H9 (cell line): Measurements from ENCODE around the gene CPSF4L. TPM values are rescaled to one million over a fixed set of nuclear protein-coding genes. Genes with fewer than 3 reads are reported as not detected.

ENCODE experiments used
- DNase-seq: peaks from one replicate; pipeline ENCODE4 v3.0.0-alpha.2; 2017
- H2AFZ ChIP-seq: one replicate; pipeline ENCODE4 v1.6.1; 2013; ENCODE audit warnings: mild to moderate bottlenecking, low read length, control low read depth, moderate library complexity
- H2AK5ac ChIP-seq: 2 replicates; pipeline ENCODE4 v1.6.1; 2013; ENCODE audit warnings: low read length, control low read depth, mixed read lengths; ENCODE audit not compliant: insufficient read length
- H2BK120ac ChIP-seq: one replicate; pipeline ENCODE4 v1.6.1; 2013; ENCODE audit warnings: low read depth, mild to moderate bottlenecking, low read length, control low read depth, inconsistent platforms; ENCODE audit not compliant: poor library complexity, severe bottlenecking
- H2BK12ac ChIP-seq: 2 replicates; pipeline ENCODE4 v1.6.1; 2013; ENCODE audit warnings: low read length, control low read depth, mixed read lengths, low read depth; ENCODE audit not compliant: insufficient read length
- H2BK15ac ChIP-seq: 2 replicates; pipeline ENCODE4 v1.6.1; 2013; ENCODE audit warnings: low read depth, low read length, control low read depth
- H2BK20ac ChIP-seq: one replicate; pipeline ENCODE4 v1.6.1; 2013; ENCODE audit warnings: low read depth, mild to moderate bottlenecking, low read length, control low read depth, inconsistent platforms; ENCODE audit not compliant: poor library complexity, severe bottlenecking
- H2BK5ac ChIP-seq: 2 replicates; pipeline ENCODE4 v1.6.1; 2013; ENCODE audit warnings: low read length, control low read depth, mixed read lengths; ENCODE audit not compliant: insufficient read length
- H3K14ac ChIP-seq: 2 replicates; pipeline ENCODE4 v1.6.1; 2013; ENCODE audit warnings: low read length, control low read depth; ENCODE audit not compliant: insufficient read depth
- H3K18ac ChIP-seq: 2 replicates; pipeline ENCODE4 v1.6.1; 2013; ENCODE audit warnings: low read depth, mild to moderate bottlenecking, mixed read lengths, low read length, control low read depth; ENCODE audit not compliant: insufficient read length
- H3K23ac ChIP-seq: 2 replicates; pipeline ENCODE4 v1.6.1; 2013; ENCODE audit warnings: low read length, control low read depth, mixed read lengths, low read depth; ENCODE audit not compliant: insufficient read length
- H3K23me2 ChIP-seq: 2 replicates; pipeline ENCODE4 v1.6.1; 2013; ENCODE audit warnings: low read depth, mild to moderate bottlenecking, mixed read lengths, low read length, control low read depth; ENCODE audit not compliant: insufficient read length, poor library complexity, severe bottlenecking
- H3K27ac ChIP-seq: 2 replicates; pipeline ENCODE4 v1.5.1; 2013; ENCODE audit warnings: low read length, control low read depth, mixed read lengths, low read depth; ENCODE audit not compliant: insufficient read length
- H3K27me3 ChIP-seq: 2 replicates; pipeline ENCODE4 v1.6.1; 2013; ENCODE audit warnings: low read length, control low read depth, inconsistent platforms; ENCODE audit not compliant: insufficient read depth
- H3K4ac ChIP-seq: 2 replicates; pipeline ENCODE4 v1.6.1; 2013; ENCODE audit warnings: low read depth, mild to moderate bottlenecking, control low read depth, inconsistent platforms, low read length, moderate library complexity
- H3K4me1 ChIP-seq: 2 replicates; pipeline ENCODE4 v1.6.1; 2013; ENCODE audit warnings: low read length, control low read depth, inconsistent platforms; ENCODE audit not compliant: insufficient read depth
- H3K4me2 ChIP-seq: 2 replicates; pipeline ENCODE4 v1.6.1; 2013; ENCODE audit warnings: low read length, control low read depth, mixed read lengths; ENCODE audit not compliant: insufficient read length, insufficient read depth
- H3K56ac ChIP-seq: 2 replicates; pipeline ENCODE4 v1.6.1; 2013; ENCODE audit warnings: low read depth, mild to moderate bottlenecking, mixed read lengths, low read length, control low read depth; ENCODE audit not compliant: insufficient read length
- H3K79me1 ChIP-seq: 2 replicates; pipeline ENCODE4 v1.6.1; 2013; ENCODE audit warnings: low read depth, mild to moderate bottlenecking, moderate library complexity, low read length, control low read depth, inconsistent platforms; ENCODE audit not compliant: insufficient read depth, poor library complexity, severe bottlenecking
- H3K79me2 ChIP-seq: 2 replicates; pipeline ENCODE4 v1.6.1; 2013; ENCODE audit warnings: low read length, control low read depth, inconsistent platforms; ENCODE audit not compliant: insufficient read depth
- H3K9ac ChIP-seq: 2 replicates; pipeline ENCODE4 v1.6.1; 2013; ENCODE audit warnings: low read length, control low read depth, mixed read lengths; ENCODE audit not compliant: insufficient read length; ENCODE audit errors: extremely low read depth
- H3K9me3 ChIP-seq: one replicate; pipeline ENCODE4 v1.6.1; 2013; ENCODE audit warnings: low read depth, low read length, inconsistent platforms; ENCODE audit not compliant: control insufficient read depth
- H3T11ph ChIP-seq: one replicate; pipeline ENCODE4 v1.6.1; 2013; ENCODE audit warnings: mild to moderate bottlenecking, low read length, control low read depth, inconsistent platforms
- H4K20me1 ChIP-seq: one replicate; pipeline ENCODE4 v1.6.1; 2013; ENCODE audit not compliant: control insufficient read depth, insufficient read length, insufficient read depth
- H4K5ac ChIP-seq: 2 replicates; pipeline ENCODE4 v1.6.1; 2013; ENCODE audit warnings: low read depth, mild to moderate bottlenecking, mixed read lengths, low read length, control low read depth; ENCODE audit not compliant: insufficient read length
- H4K8ac ChIP-seq: replicated peaks from 2 replicates; pipeline ENCODE4 v1.6.1; 2013; ENCODE audit warnings: low read length, control low read depth, mixed read lengths, low read depth; ENCODE audit not compliant: insufficient read length
- H4K91ac ChIP-seq: 2 replicates; pipeline ENCODE4 v1.6.1; 2013; ENCODE audit warnings: low read depth, mild to moderate bottlenecking, moderate library complexity, mixed read lengths, low read length, control low read depth; ENCODE audit not compliant: insufficient read length
- H3K27ac Mint-ChIP-seq, 3 experiments: 2 replicates in 2 of 3; 3 replicates in 1 of 3; pipeline ENCODE4 v1.8.0; 2020 to 2021; ENCODE audit warnings: mixed read lengths in 3 of 3, mild to moderate bottlenecking in 1 of 3, moderate library complexity in 1 of 3
- H3K27me3 Mint-ChIP-seq: 2 replicates; pipeline ENCODE4 v1.8.0; 2021; ENCODE audit warnings: low read depth, mild to moderate bottlenecking, moderate library complexity, mixed read lengths
- H3K36me3 Mint-ChIP-seq, 3 experiments: 2 replicates in 2 of 3; 3 replicates in 1 of 3; pipeline ENCODE4 v1.8.0; 2020 to 2021; ENCODE audit warnings: low read depth in 3 of 3, mixed read lengths in 3 of 3; ENCODE audit not compliant: insufficient read depth in 1 of 3
- H3K4me1 Mint-ChIP-seq, 2 experiments: 2 replicates each; pipeline ENCODE4 v1.8.0; 2020; ENCODE audit warnings: mixed read lengths in 2 of 2
- H3K4me3 Mint-ChIP-seq, 2 experiments: 2 replicates in 1 of 2; 3 replicates in 1 of 2; pipeline ENCODE4 v1.8.0; 2020 to 2021; ENCODE audit warnings: mild to moderate bottlenecking in 2 of 2, mixed read lengths in 2 of 2, moderate library complexity in 1 of 2
- H3K9me3 Mint-ChIP-seq, 2 experiments: 2 replicates in 1 of 2; 3 replicates in 1 of 2; pipeline ENCODE4 v1.8.0; 2020; ENCODE audit warnings: mild to moderate bottlenecking in 2 of 2, mixed read lengths in 2 of 2, moderate library complexity in 1 of 2
- WGBS: extraction: QIAGEN DNeasy Blood & Tissue Kit; methylation state at CpG from one replicate; pipeline ENCODE4 v1.1.7; 2013; ENCODE audit warnings: missing lambda C conversion rate, low lambda C conversion rate, mixed read lengths; ENCODE audit not compliant: insufficient read length; ENCODE audit errors: extremely low coverage; 5-methylcytosine and 5-hydroxymethylcytosine counted together
- total RNA-seq: library from RNA; stranded (reverse); gene quantifications from 2 replicates; pipeline ENCODE4 v1.2.1, GENCODE V29; 2021
- TF ChIP-seq, protein P1 (sequence below): fragments of 200-600 bp; sonication (generic); conservative IDR thresholded peaks from 3 replicates; pipeline ENCODE4 v1.8.0; 2021; ENCODE audit warnings: antibody characterized with exemption, mild to moderate bottlenecking

Gene CPSF4L
- total RNA-seq, 1 experiment from 2014 or later, result not detected

- no peaks in the 10 kb centered on the region for H3K9me3 ChIP-seq
- H2BK120ac ChIP-seq, result no peak overlapping the region
- Mint-ChIP-seq H3K27ac (peak overlapping the region in 1 of 3 experiments; percentile 76; a peak in 1 of 7 replicates), H3K9me3 (no peaks in the 10 kb centered on the region), H3K27me3 (no peaks in the 10 kb centered on the region), H3K36me3 (peaks cover 0 to 4% (median 0%) of the 10 kb centered on the region in 3 experiments; a peak in 3 of 7 replicates), H3K4me3 (no peak overlapping the region; a peak in 1 of 5 replicates), H3K4me1 (peaks cover 38 to 42% of the 10 kb centered on the region in 2 experiments)
- H2BK12ac ChIP-seq, result no peak overlapping the region
- H3K27me3 ChIP-seq, result no peaks in the 10 kb centered on the region
- H3K14ac ChIP-seq, result no peak overlapping the region
- TF ChIP-seq, protein P1, sequence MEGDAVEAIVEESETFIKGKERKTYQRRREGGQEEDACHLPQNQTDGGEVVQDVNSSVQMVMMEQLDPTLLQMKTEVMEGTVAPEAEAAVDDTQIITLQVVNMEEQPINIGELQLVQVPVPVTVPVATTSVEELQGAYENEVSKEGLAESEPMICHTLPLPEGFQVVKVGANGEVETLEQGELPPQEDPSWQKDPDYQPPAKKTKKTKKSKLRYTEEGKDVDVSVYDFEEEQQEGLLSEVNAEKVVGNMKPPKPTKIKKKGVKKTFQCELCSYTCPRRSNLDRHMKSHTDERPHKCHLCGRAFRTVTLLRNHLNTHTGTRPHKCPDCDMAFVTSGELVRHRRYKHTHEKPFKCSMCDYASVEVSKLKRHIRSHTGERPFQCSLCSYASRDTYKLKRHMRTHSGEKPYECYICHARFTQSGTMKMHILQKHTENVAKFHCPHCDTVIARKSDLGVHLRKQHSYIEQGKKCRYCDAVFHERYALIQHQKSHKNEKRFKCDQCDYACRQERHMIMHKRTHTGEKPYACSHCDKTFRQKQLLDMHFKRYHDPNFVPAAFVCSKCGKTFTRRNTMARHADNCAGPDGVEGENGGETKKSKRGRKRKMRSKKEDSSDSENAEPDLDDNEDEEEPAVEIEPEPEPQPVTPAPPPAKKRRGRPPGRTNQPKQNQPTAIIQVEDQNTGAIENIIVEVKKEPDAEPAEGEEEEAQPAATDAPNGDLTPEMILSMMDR, result no peak
- H3T11ph ChIP-seq, result no peak overlapping the region
- no peak overlapping the region for H2AFZ ChIP-seq
- no peak overlapping the region for H3K27ac ChIP-seq
- H3K23me2 ChIP-seq, result peaks cover 6% of the 10 kb centered on the region
- no peaks in the 10 kb centered on the region for H3K79me2 ChIP-seq
- no peak overlapping the region for H3K4ac ChIP-seq
- no peak overlapping the region for H3K18ac ChIP-seq
- no peak overlapping the region for H2AK5ac ChIP-seq
- H3K4me2 ChIP-seq, result no peak overlapping the region
- no peak overlapping the region for H4K8ac ChIP-seq
- H3K9ac ChIP-seq, result no peak overlapping the region
- WGBS, result no CpG with 5 or more reads among the region's 11 CpGs
- no peak for DNase-seq
- H4K5ac ChIP-seq, result no peak overlapping the region
- H3K23ac ChIP-seq, result no peak overlapping the region
- H3K56ac ChIP-seq, result no peak overlapping the region
- peaks cover 6% of the 10 kb centered on the region; the same call in 1 of the 2 replicates for H3K4me1 ChIP-seq
- no peak overlapping the region for H2BK20ac ChIP-seq
- H2BK15ac ChIP-seq, result no peak overlapping the region; the same call in 1 of the 2 replicates
- H2BK5ac ChIP-seq, result no peak overlapping the region
- no peak overlapping the region for H4K91ac ChIP-seq
- H4K20me1 ChIP-seq, result no peaks in the 10 kb centered on the region
- no peaks in the 10 kb centered on the region for H3K79me1 ChIP-seq
These were observed 44.5 kb upstream of the CPSF4L start for GRCh38 chr17:73305845-73306836.
